GM18907 (cell line): Measurements from ENCODE around the gene SLC44A5.
A peak's percentile ranks its signal among the peaks of the same experiment; 100 is the strongest.
"Not testable (repeated sequence)": the region's sequence is repeated elsewhere in the genome, so short reads cannot be mapped to it uniquely, and the experiment has no call there.

Source experiments
- ATAC-seq: cut with Tn5 transposase; IDR thresholded peaks from one replicate; pipeline ENCODE4 v1.9.1; 2021; ENCODE audit warnings: mild to moderate bottlenecking, moderate library complexity; ENCODE audit not compliant: unreplicated experiment

SLC44A5 gene

GRCh38 chr1:75611014-75611413 lies at the start of gene SLC44A5:
TSS of gene SLC44A5 (minus strand) at chr1:75611114. CDS start at chr1:75541447, 69,667 bp downstream.
- no peak for ATAC-seq

GRCh38 chr1:75655931-75656330 lies 45.0 kb upstream of the SLC44A5 start:
- no peak for ATAC-seq

- ATAC-seq = not testable (repeated sequence)
These were observed 36.3 kb upstream of the SLC44A5 start for GRCh38 chr1:75647183-75647582.

GRCh38 chr1:75645153-75645552 lies 34.2 kb upstream of the SLC44A5 start:
- not testable (repeated sequence) for ATAC-seq

GRCh38 chr1:75643460-75643859 lies 32.5 kb upstream of the SLC44A5 start:
- no peak for ATAC-seq

- ATAC-seq = no peak
These were observed 30.4 kb upstream of the SLC44A5 start for GRCh38 chr1:75641325-75641724.

- ATAC-seq = no peak
These were observed 29.2 kb upstream of the SLC44A5 start for GRCh38 chr1:75640137-75640536.

GRCh38 chr1:75632350-75632949 lies 21.5 kb upstream of the SLC44A5 start:
- ATAC-seq = peak; percentile 90

GRCh38 chr1:75630998-75631397 lies 20.1 kb upstream of the SLC44A5 start:
- ATAC-seq = no peak

GRCh38 chr1:75630004-75630594 lies 19.2 kb upstream of the SLC44A5 start:
- ATAC-seq = no peak

GRCh38 chr1:75625795-75626194 lies 14.9 kb upstream of the SLC44A5 start:
- no peak for ATAC-seq

GRCh38 chr1:75618382-75618781 lies 7.5 kb upstream of the SLC44A5 start:
- no peak for ATAC-seq

- no peak for ATAC-seq
These were observed 5.8 kb upstream of the SLC44A5 start for GRCh38 chr1:75616436-75617433.

- peak; percentile 46 for ATAC-seq
These were observed 4.9 kb upstream of the SLC44A5 start for GRCh38 chr1:75615613-75616435.

GRCh38 chr1:75614399-75614756 lies 3.5 kb upstream of the SLC44A5 start:
- peak; percentile 22 for ATAC-seq

GRCh38 chr1:75613916-75614315 lies 3.0 kb upstream of the SLC44A5 start:
- no peak for ATAC-seq

- no peak for ATAC-seq
These were observed 2.1 kb upstream of the SLC44A5 start for GRCh38 chr1:75612976-75613375.

GRCh38 chr1:75602486-75602885 lies 8.4 kb downstream of the SLC44A5 start:
- no peak for ATAC-seq

GRCh38 chr1:75600781-75601180 lies 10.1 kb downstream of the SLC44A5 start:
- no peak for ATAC-seq

- no peak for ATAC-seq
These were observed 16.6 kb downstream of the SLC44A5 start for GRCh38 chr1:75594327-75594726.

- not testable (repeated sequence) for ATAC-seq
These were observed 17.5 kb downstream of the SLC44A5 start for GRCh38 chr1:75593457-75593856.
